Measurements from ENCODE around the gene UBASH3A.

The UBASH3A gene

GRCh38 chr21:42444745-42445059 lies 41.0 kb downstream of the UBASH3A start:
- no peak for TF ChIP-seq CTCF (IDR thresholded peaks at IDR 0.05; ENCODE audit: low read depth, low read length)
- DNase-seq (ENCODE audit: extremely low read depth, low read depth) = no peak

GRCh38 chr21:42445311-42445710 lies 41.6 kb downstream of the UBASH3A start:
- no peak for DNase-seq (ENCODE audit: extremely low read depth, low read depth)
- TF ChIP-seq CTCF (IDR thresholded peaks at IDR 0.05; ENCODE audit: low read depth, low read length) = no peak

GRCh38 chr21:42446531-42446930 lies 42.8 kb downstream of the UBASH3A start:
- TF ChIP-seq CTCF (IDR thresholded peaks at IDR 0.05; ENCODE audit: low read depth, low read length) = no peak
- DNase-seq (ENCODE audit: extremely low read depth, low read depth) = no peak

- TF ChIP-seq CTCF (IDR thresholded peaks at IDR 0.05; ENCODE audit: low read depth, low read length) = no peak
- DNase-seq (ENCODE audit: extremely low read depth, low read depth) = no peak
These were observed 43.5 kb downstream of the UBASH3A start for GRCh38 chr21:42447182-42447581.

- DNase-seq (ENCODE audit: extremely low read depth, low read depth) = no peak
- no peak for TF ChIP-seq CTCF (IDR thresholded peaks at IDR 0.05; ENCODE audit: low read depth, low read length)
These were observed 44.0 kb downstream of the UBASH3A start for GRCh38 chr21:42447732-42448131.

GRCh38 chr21:42448686-42449085 lies 45.0 kb downstream of the UBASH3A start:
- TF ChIP-seq CTCF (IDR thresholded peaks at IDR 0.05; ENCODE audit: low read depth, low read length) = no peak
- no peak for DNase-seq (ENCODE audit: extremely low read depth, low read depth)

- TF ChIP-seq CTCF (IDR thresholded peaks at IDR 0.05; ENCODE audit: low read depth, low read length) = no peak
- no peak for DNase-seq (ENCODE audit: extremely low read depth, low read depth)
These were observed 48.2 kb downstream of the UBASH3A start for GRCh38 chr21:42451941-42452340.

All from AG09319 (cell line).